D721Med (cell line): ENCODE data around the gene RPS6KB1.

ENCODE experiments used
- DNase-seq: peaks from one replicate; pipeline ENCODE4 v3.0.0; 2011; ENCODE audit warnings: low spot score; ENCODE audit not compliant: insufficient read length
- FAIRE-seq: peaks from 2 replicates; lab custom pipeline; 2011; peaks lifted over from hg19 to GRCh38; lab: Jason Lieb, UNC
- TF ChIP-seq, protein P1 (sequence below): IDR thresholded peaks from 2 replicates; pipeline ENCODE4 v1.5.1; 2012; ENCODE audit warnings: mild to moderate bottlenecking, control low read depth; ENCODE audit not compliant: insufficient read depth; ENCODE audit errors: missing control alignments

Gene RPS6KB1

DNA sequence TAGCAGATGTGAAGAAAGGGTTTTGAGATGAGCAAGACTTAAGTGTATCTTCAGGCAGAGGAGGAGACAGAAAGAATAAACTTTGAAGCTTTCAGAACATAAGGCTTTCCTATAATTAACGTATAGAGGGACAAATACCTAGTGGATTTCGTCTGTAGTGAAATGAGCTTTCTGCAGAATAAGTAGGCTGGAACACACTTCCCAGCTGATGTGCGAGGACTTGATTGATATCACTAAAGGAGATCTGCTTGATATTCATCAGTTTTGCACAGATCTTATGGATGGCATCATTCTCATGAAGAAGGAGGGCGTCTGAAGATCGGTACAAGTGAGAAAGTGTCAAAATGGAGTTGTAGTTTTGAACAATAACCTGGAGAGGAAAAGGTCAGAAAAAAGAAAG, 15.0 kb upstream of the RPS6KB1 start:
- FAIRE-seq (no peak), DNase-seq (no peak)
- TF ChIP-seq, protein P1, sequence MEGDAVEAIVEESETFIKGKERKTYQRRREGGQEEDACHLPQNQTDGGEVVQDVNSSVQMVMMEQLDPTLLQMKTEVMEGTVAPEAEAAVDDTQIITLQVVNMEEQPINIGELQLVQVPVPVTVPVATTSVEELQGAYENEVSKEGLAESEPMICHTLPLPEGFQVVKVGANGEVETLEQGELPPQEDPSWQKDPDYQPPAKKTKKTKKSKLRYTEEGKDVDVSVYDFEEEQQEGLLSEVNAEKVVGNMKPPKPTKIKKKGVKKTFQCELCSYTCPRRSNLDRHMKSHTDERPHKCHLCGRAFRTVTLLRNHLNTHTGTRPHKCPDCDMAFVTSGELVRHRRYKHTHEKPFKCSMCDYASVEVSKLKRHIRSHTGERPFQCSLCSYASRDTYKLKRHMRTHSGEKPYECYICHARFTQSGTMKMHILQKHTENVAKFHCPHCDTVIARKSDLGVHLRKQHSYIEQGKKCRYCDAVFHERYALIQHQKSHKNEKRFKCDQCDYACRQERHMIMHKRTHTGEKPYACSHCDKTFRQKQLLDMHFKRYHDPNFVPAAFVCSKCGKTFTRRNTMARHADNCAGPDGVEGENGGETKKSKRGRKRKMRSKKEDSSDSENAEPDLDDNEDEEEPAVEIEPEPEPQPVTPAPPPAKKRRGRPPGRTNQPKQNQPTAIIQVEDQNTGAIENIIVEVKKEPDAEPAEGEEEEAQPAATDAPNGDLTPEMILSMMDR = no peak

DNA sequence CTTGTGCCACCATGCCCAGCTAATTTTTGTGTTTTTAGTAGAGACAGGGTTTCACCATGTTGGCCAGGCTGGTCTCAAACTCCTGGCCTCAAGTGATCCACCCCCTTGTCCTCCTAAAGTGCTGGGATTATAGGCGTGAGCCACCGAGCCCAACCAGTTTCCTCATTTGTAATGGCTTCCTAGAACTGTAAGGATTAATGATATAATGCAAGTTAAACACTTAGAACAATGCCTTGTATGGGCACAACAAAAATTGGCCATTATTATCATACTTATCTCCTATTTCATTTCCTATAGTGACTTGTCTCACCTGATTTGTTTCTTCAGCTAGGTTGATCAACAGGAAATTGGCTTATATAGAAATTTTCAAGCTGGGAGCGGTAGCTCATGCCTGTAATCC, 14.3 kb upstream of the RPS6KB1 start:
- FAIRE-seq (no peak), DNase-seq (no peak)
- TF ChIP-seq, protein P1 = no peak

DNA sequence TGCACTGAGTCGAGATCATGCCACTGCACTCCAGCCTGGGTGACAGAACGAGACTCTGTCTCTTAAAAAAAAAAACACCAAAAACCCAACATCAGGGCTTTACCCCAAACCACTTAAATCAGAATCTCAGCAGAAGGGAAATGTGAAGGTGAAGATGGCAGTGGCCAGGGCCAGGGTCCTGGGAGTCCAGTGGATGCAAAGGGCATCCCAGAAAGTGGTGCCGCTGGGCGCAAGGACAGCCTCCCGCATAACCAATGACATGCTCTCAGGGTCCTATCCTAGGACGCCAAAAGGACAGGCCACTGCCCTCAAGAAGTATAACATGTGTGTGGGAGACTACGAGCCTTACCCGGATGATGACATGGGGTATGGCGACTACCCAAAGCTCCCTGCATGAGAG, 8.1 kb upstream of the RPS6KB1 start:
- FAIRE-seq (no peak), DNase-seq (no peak)
- TF ChIP-seq, protein P1 = no peak

DNA sequence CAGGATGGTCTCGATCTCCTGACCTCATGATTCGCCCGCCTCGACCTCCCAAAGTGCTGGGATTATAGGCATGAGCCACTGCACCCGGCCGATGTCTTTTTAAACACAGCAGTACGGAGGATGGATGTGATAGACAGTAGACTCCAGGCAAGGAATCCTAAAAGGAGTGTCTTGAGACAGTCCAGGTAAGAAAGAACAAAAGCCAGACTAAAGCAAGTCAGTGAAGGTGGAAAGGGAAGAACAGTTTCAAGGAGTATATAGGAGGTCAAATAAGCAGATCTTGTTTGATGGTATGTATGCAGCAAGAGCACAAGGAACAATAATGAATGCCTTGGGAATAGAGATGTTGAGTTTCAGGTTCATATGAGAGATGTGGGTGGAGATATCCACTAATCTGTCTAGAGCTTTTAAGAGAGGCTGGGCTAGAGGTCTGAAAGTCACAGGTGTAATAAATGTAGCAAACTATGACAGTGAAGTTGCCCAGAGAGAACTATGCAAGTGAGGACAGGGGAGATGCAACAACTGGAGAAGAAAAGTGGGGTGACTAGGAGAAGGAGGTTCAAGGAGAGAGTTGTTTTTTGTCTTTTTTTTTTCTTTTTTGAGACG, 4.7 kb upstream of the RPS6KB1 start:
- no peak for DNase-seq
- TF ChIP-seq, protein P1 = no peak
- no peak for FAIRE-seq

DNA sequence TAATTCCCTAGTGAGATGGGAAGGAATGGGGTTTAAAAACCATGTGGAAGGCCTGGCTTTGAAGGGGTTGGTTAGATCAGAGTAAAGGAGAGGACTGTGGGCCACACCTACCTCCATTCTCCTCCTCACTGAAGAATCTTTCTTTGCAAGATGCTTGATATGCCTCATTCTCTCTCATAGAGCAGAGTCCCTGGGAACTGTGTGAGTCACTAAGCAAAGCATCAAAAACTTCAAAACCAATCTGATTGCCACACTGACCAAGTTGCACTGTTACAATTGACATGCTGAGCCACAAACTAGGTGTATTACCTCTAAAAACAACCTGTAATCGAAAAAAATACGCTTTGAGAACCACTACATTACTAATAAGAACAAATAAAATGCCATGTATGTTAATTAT, 2.2 kb upstream of the RPS6KB1 start:
- DNase-seq (no peak), FAIRE-seq (no peak)
- TF ChIP-seq, protein P1 = no peak

DNA sequence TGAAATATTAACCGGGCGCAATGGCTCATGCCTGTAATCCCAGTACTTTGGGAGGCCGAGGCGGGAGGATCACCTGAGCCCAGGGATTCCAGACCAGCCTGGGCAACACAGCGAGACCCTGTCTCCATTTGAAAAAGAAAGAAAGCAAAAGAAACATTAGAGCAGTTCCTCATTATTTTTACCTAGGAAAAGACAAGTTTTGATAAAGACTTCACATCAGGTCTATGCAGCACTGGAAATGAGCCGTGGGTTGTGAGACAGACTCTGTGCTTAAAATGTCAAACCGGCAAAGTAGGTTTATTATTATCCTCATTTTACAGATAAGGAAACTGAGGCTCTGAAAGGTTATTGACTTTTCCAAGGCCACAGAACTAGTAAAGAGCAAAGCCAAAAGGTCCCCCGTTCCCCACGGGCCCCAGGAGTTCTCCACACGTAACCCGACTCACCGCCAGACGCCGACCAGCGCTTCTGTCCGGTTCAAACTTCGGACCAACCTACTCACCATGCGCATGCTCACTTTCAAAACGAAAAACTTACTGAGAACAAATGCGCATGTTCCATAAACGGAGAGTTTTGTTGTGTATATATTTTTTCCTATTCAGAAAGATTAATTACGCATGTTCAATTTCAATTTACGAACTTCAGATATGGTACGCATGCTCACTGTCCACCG, 534 bp upstream of the RPS6KB1 start:
- FAIRE-seq = no peak
- TF ChIP-seq, protein P1 = no peak

DNA sequence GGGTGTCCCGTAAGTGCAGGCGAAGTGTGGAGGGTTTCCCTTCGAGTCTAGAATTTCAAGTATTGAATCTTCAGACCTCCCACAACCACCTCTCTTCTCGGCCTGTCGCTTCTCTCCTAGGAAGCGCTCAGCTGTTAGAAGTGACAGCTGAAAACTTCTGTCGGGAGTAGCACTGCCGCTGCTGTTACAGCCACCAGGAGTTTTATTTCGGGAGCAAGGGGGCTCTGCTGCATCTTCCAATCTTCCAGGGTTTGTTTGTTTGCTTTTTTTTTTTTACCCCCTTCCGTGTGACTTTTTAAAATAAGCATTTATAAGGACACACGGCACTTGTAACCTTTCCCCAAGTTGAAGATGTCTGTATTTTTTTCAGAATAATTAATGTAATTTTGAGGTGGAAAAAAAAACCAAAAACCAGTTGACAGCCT, 767 bp downstream of the RPS6KB1 start:
- FAIRE-seq = no peak
- TF ChIP-seq, protein P1 = no peak
- DNase-seq = no peak

More for the DNA sequence above, 534 bp upstream of the RPS6KB1 start:
- DNase-seq = no peak
